ENCODE data around the gene CCL18. TPM values are rescaled to one million over a fixed set of nuclear protein-coding genes. Genes with fewer than 3 reads are reported as not detected.

CCL18 gene
- total and polyA plus RNA-seq, 2 donors (not counting 3 experiments of a cell fraction or from before 2014, with no cell fraction given): not detected

DNA sequence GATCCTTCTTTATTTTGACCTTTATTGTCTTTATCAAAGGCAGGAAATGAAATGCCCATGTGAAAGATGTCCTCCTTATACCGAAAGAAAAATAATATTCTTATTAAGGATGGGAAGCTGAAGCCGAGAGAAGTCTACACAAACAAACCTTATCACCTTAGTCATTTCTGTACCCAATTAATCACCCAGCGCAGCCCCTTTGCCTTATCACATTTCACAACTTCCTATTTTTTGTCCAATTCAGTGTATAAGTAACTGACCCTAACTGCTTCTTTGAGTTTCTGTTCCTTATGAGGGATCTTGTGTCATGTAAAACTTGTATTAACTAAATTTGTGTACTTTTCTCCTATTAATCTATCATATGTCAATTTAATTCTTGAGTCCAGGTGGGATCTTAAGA is 29.9 kb upstream of the CCL18 start:
- FAIRE-seq (no peak), DNase-seq (ENCODE audit: low read depth, low spot score) (peak; percentile 11)
- no peaks in the 10 kb centered on the region for H4K20me1 ChIP-seq (replicated peaks; ENCODE audit: control insufficient read depth, extremely low read depth, insufficient read depth, low read length)
- CTCF ChIA-PET: interaction anchor here (1.1 kb wide), 1 partner anchor 38 kb away, joined by 5 read pairs; no protein-coding TSS in a partner anchor
- no peaks in the 10 kb centered on the region for H3K9me1 ChIP-seq (replicated peaks; ENCODE audit: control insufficient read depth, extremely low read depth, insufficient read depth, low read length)
- no peak overlapping the region for H3K9ac ChIP-seq (replicated peaks; ENCODE audit: extremely low read depth, insufficient read depth, low read length)
- H3K4me3 ChIP-seq (replicated peaks in 1 of 3; ENCODE audit: insufficient read depth in 1 of 3, low read depth in 1 of 3, low read length in 3 of 3): no peak overlapping the region
- intact Hi-C loops (cut with micrococcal nuclease): no loop called here
- H3K4me2 ChIP-seq (ENCODE audit: insufficient read depth, low read length): no peak overlapping the region
- BruUV-seq (replicated peaks): no TSS peak
- H3K79me2 ChIP-seq (ENCODE audit: control insufficient read depth, insufficient read depth, low read length): no peaks in the 10 kb centered on the region
- peaks cover 6% of the 10 kb centered on the region in 2 experiments for H3K27me3 ChIP-seq (ENCODE audit: control insufficient read depth in 2 of 2, insufficient read depth in 2 of 2, low read length in 2 of 2)
- H3K9me3 ChIP-seq (replicated peaks; ENCODE audit: control insufficient read depth, insufficient read depth, low read length): no peaks in the 10 kb centered on the region
- H3K27ac ChIP-seq (ENCODE audit: insufficient read depth, low read depth, low read length): no peak overlapping the region
- H3K36me3 ChIP-seq (ENCODE audit: control insufficient read depth in 2 of 2, extremely low read depth in 1 of 2, insufficient read depth in 2 of 2, low read length in 2 of 2): no peaks in the 10 kb centered on the region
- POLR2A ChIA-PET: no interaction called here
- no peak overlapping the region for H2AFZ ChIP-seq (ENCODE audit: low read depth, low read length)
- no peaks in the 10 kb centered on the region for H3K4me1 ChIP-seq (ENCODE audit: control insufficient read depth, extremely low read depth, insufficient read depth, low read length)
- no peak for TF ChIP-seq POLR2AphosphoS5 (IDR thresholded peaks at IDR 0.05; ENCODE audit: insufficient read depth, low read depth, low read length)
- TF ChIP-seq JUN (IDR thresholded peaks at IDR 0.05; ENCODE audit: borderline replicate concordance, insufficient read depth, insufficient read length, low read depth): no peak
- TF ChIP-seq CTCF (IDR thresholded peaks at IDR 0.05; ENCODE audit: extremely low read depth in 1 of 2, insufficient read depth in 1 of 2, low read depth in 1 of 2, low read length in 2 of 2): no peak
- TF ChIP-seq EZH2 (IDR thresholded peaks at IDR 0.05; ENCODE audit: borderline replicate concordance, low read depth, low read length, severe bottlenecking): no peak
- no peak for TF ChIP-seq GATA2 (IDR thresholded peaks at IDR 0.05; ENCODE audit: insufficient read depth, insufficient read length, low read depth, low read length)
- TF ChIP-seq, protein P1, sequence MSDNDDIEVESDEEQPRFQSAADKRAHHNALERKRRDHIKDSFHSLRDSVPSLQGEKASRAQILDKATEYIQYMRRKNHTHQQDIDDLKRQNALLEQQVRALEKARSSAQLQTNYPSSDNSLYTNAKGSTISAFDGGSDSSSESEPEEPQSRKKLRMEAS (IDR thresholded peaks at IDR 0.05; ENCODE audit: insufficient read depth, insufficient read length): no peak
- TF ChIP-seq POLR2A (IDR thresholded peaks at IDR 0.05; ENCODE audit: low read depth, low read length): no peak
- dilution Hi-C loops (cut with MboI; ENCODE audit: extremely low pct_ligation_motif_present, low sequenced_read_pairs): no loop called here
